Measurements from ENCODE around the gene OR4K5. TPM values are rescaled to one million over a fixed set of nuclear protein-coding genes. Genes with fewer than 3 reads are reported as not detected.

OR4K5 gene, protein sequence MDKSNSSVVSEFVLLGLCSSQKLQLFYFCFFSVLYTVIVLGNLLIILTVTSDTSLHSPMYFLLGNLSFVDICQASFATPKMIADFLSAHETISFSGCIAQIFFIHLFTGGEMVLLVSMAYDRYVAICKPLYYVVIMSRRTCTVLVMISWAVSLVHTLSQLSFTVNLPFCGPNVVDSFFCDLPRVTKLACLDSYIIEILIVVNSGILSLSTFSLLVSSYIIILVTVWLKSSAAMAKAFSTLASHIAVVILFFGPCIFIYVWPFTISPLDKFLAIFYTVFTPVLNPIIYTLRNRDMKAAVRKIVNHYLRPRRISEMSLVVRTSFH
- not detected for total RNA-seq

DNA sequence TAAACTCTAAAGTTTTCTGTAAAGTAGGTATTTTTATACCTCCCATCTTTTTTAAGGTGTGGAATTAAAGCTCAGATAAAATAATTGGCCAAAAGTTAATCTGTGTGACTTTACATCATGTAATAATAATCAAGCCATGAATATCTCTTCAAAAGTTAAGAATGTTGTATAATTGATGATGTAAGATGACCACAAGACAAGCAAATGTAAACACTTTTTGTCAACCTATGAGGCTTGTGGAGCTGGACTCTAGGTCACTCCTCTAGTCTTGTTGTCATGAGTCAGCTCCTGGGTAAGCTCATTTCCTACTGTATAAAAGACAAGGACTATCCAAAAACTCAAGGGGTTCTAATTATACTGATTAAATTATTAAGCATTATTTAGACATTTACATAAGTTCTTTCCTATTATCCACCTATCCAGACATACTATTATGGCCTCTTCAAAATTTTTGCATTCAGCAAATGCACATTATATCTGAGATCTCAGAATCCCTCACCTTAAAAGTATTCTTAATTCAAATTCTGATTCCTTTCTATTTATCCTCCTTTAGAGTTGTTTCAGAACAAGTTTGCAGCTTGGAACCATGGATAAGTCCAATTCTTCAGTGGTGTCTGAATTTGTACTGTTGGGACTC lies at the start of gene OR4K5:
Gene OR4K5 (plus strand): TSS at position 587 of the 637 bp plus-strand sequence. CDS start 0 bp downstream, at position 587.
- Mint-ChIP-seq H3K9me3 (ENCODE audit: low read depth) (no peaks in the 10 kb centered on the region), H3K4me1 (no peaks in the 10 kb centered on the region), H3K4me3 (no peak within 1 kb of the TSS), H3K36me3 (no peaks in the 10 kb centered on the region), H3K27ac (no peak within 1 kb of the TSS), H3K27me3 (no peaks in the 10 kb centered on the region)
- DNase-seq (no peak), ATAC-seq (no peak)
- CTCF ChIA-PET: no interaction called here

DNA sequence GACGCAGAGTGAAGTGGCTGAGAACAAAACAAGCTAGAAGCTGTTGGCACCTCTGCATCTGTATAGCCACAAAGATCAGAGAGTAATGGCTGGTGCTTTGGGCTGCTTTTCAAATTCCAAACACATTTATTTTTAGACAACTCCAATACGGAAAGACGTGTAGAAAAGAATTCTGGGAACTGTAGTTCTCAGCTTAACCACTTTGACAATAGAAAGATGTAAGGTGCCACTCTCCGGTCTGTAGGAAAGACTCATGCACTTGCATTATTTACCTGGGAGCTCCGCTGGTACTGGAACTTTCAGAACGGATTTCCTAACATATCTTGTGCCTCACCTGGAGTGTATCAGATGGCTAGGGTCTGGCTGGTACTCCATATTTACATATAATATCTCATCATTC lies 47.2 kb upstream of the OR4K5 start:
- CTCF ChIA-PET: no interaction called here
- Mint-ChIP-seq H3K9me3 (ENCODE audit: low read depth) (no peaks in the 10 kb centered on the region), H3K4me1 (no peaks in the 10 kb centered on the region), H3K4me3 (no peak overlapping the region), H3K36me3 (no peaks in the 10 kb centered on the region), H3K27ac (no peak overlapping the region), H3K27me3 (no peaks in the 10 kb centered on the region)
- DNase-seq: no peak
- ATAC-seq: no peak

DNA sequence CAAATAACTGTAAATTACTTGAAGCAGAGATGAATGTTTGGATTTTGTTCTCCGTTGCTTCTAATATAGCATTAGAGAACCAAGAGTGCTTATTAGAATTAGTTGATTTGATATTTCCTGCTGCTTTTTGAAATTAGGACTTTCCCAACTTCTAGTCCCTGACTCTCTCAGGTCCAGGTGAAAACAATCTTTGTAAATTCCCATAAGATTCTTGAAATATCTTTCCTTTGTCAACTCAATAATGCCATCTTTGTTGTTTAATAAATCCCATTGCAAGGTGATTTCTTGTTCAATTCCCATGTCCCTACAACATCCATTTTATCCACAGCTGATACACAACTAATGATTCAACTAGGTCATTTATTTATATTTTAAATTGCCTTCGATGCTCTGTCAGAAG lies 45.6 kb upstream of the OR4K5 start, which contains the start of gene OR4K2:
Gene OR4K2 (plus strand): TSS at position 301 of the 400 bp plus-strand sequence. CDS start 1,126 bp downstream, outside the sequence.
- Mint-ChIP-seq H3K27ac (no peak within 1 kb of the TSS), H3K4me3 (no peak within 1 kb of the TSS), H3K27me3 (no peaks in the 10 kb centered on the region), H3K4me1 (no peaks in the 10 kb centered on the region), H3K36me3 (no peaks in the 10 kb centered on the region), H3K9me3 (ENCODE audit: low read depth) (no peaks in the 10 kb centered on the region)
- DNase-seq (no peak), ATAC-seq (no peak)
- CTCF ChIA-PET: no interaction called here

DNA sequence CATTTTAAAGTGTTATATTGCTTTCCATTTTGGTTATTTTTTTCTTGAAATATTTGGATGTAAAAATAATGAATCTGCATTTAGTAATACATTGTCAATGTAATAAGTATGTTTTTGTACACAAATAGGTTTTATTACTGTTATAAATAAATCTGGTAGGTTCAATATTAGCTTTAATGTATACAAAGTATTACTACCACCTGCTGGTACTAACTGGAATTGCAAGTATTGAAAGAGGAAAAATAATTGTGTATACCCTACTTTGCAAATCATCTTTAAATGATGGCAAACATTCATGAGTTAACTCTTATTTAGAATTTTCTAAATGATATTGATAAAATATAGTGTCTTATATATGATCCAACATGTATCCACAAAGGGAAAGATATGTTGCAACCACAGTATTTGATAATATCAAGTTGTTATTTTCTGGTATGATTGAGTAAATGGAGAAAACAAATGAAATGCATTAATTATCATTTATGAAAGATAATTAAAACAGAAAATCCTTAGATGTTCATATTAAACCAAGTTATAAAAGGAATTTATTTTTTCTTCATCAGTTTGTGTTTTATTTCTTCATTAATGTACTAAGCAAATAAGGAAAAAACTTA lies 42.3 kb upstream of the OR4K5 start:
- DNase-seq (no peak), ATAC-seq (no peak)
- CTCF ChIA-PET: no interaction called here
- H3K4me1 Mint-ChIP-seq: no peaks in the 10 kb centered on the region
- H3K27me3 Mint-ChIP-seq: no peaks in the 10 kb centered on the region
- no peaks in the 10 kb centered on the region for H3K36me3 Mint-ChIP-seq
- H3K4me3 Mint-ChIP-seq: no peak overlapping the region
- no peaks in the 10 kb centered on the region for H3K9me3 Mint-ChIP-seq (ENCODE audit: low read depth)
- H3K27ac Mint-ChIP-seq: no peak overlapping the region

DNA sequence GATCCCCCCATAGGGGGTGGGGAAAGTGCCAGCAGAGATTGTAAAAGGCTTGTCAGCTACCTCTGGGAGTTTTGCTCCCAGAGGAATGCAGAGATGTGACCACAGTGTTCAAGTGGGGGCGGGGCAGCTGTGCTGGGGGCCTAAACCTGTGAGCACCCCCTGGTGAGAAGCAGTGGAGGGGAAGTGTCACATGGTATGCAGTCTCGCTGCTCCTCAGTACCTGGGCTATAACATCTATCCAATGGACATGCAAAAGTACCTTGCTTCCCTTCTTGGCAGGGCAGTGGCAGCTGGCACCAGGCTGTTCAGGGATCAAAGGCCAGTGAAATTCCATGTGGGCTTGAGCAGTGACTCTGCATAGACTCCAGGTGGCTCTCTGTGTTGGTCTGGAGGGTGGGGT lies 25.1 kb upstream of the OR4K5 start:
- CTCF ChIA-PET: no interaction called here
- H3K27me3 Mint-ChIP-seq: no peaks in the 10 kb centered on the region

DNA sequence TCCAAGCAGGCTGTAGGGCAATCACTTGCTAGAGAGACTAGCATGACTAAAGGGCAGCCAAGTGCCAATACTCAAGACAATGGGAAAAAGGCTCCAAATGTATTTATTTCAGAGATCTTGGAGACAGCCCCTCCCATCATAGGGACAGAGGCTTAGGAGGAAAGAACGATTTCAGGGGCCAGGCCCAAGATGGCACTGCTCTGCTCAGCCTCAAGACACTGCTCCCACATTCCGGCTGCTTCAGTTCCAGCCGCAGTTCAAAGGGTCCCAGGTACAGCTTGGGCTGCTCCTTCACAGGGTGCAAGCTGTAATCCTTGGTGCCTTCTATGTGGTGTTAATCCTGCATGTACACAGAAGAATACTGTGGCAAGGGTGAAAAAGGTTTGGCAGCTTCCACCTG lies 19.4 kb upstream of the OR4K5 start:
- peaks cover 8% of the 10 kb centered on the region for H3K9me3 Mint-ChIP-seq (ENCODE audit: low read depth)
- no peak overlapping the region for H3K4me3 Mint-ChIP-seq
- no peak overlapping the region for H3K27ac Mint-ChIP-seq
- H3K27me3 Mint-ChIP-seq: no peaks in the 10 kb centered on the region
- ATAC-seq: no peak
- H3K4me1 Mint-ChIP-seq: no peaks in the 10 kb centered on the region
- DNase-seq: no peak
- no peaks in the 10 kb centered on the region for H3K36me3 Mint-ChIP-seq
- CTCF ChIA-PET: no interaction called here

More for the DNA sequence above, 25.1 kb upstream of the OR4K5 start:
- H3K36me3 Mint-ChIP-seq: no peaks in the 10 kb centered on the region
- H3K9me3 Mint-ChIP-seq (ENCODE audit: low read depth): peaks cover 9% of the 10 kb centered on the region
- H3K4me1 Mint-ChIP-seq: no peaks in the 10 kb centered on the region
- ATAC-seq: no peak
- no peak overlapping the region for H3K27ac Mint-ChIP-seq
- DNase-seq: no peak
- H3K4me3 Mint-ChIP-seq: no peak overlapping the region

DNA sequence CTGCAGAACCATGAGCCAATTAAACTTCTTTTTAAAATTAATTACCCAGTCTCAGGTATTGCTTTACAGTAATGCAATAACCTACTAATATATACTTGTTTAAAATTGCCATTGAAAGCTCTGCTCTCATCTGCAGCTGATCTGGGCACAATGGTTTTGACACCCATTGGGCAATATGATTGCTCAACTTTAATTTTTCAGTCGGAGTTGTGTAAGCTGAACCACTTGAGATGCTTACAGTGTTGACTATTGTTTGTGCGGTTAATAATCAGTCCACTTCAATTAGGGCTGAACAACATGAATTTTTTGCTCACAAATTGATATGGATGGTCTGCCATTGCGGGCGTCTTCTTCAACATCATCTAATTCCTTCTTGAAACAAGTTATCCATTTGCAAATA lies 18.0 kb upstream of the OR4K5 start:
- H3K36me3 Mint-ChIP-seq: no peaks in the 10 kb centered on the region
- ATAC-seq (no peak), DNase-seq (no peak)
- no peak overlapping the region for H3K27ac Mint-ChIP-seq
- H3K4me3 Mint-ChIP-seq: no peak overlapping the region
- no peaks in the 10 kb centered on the region for H3K9me3 Mint-ChIP-seq (ENCODE audit: low read depth)
- CTCF ChIA-PET: no interaction called here
- H3K4me1 Mint-ChIP-seq: no peaks in the 10 kb centered on the region
- no peaks in the 10 kb centered on the region for H3K27me3 Mint-ChIP-seq

DNA sequence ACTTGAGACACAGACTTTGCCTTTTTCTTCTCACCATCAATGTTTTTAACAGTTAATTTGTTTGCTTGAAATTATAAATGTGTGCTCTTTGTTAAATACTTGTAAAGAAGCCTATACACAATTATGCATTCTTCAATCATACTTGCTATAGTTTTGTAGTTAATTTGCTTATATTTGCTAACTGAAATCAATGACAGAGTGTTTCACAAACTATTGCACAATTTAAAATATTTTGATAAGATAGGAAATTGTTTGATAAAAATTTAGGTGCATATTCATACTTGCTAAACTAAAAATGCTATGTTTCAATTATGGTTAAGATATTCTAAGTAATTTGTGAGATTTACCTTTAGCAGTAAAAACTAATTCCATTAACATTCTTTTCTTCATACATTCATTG lies 13.7 kb upstream of the OR4K5 start:
- no peak for DNase-seq
- no peaks in the 10 kb centered on the region for H3K9me3 Mint-ChIP-seq (ENCODE audit: low read depth)
- ATAC-seq: no peak
- CTCF ChIA-PET: no interaction called here
- no peak overlapping the region for H3K4me3 Mint-ChIP-seq
- H3K27ac Mint-ChIP-seq: no peak overlapping the region
- H3K36me3 Mint-ChIP-seq: no peaks in the 10 kb centered on the region
- no peaks in the 10 kb centered on the region for H3K27me3 Mint-ChIP-seq
- H3K4me1 Mint-ChIP-seq: no peaks in the 10 kb centered on the region

DNA sequence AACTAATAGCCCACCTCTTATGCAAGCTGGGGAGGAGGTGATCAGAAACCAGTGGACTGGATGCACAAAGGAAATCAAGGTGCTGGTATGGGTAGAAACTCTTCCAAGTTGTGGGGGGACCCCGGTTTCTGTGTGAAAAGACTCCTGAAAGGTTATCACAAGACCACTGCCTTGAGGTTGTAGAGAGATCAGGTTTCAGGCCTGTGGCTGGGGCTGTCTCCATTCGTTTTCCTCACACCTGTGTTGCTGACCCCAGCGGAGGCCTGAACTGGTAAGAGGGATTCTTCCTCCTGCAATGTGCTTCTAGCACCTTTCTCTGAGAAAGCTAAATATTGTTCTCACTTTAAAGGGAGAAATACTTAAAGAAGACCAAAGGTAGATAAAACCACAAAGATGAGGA lies 9.3 kb upstream of the OR4K5 start:
- Mint-ChIP-seq H3K4me1 (no peaks in the 10 kb centered on the region), H3K27ac (no peak overlapping the region), H3K36me3 (no peaks in the 10 kb centered on the region), H3K4me3 (no peak overlapping the region), H3K27me3 (no peaks in the 10 kb centered on the region), H3K9me3 (ENCODE audit: low read depth) (no peaks in the 10 kb centered on the region)
- no peak for DNase-seq
- CTCF ChIA-PET: no interaction called here
- ATAC-seq: no peak

DNA sequence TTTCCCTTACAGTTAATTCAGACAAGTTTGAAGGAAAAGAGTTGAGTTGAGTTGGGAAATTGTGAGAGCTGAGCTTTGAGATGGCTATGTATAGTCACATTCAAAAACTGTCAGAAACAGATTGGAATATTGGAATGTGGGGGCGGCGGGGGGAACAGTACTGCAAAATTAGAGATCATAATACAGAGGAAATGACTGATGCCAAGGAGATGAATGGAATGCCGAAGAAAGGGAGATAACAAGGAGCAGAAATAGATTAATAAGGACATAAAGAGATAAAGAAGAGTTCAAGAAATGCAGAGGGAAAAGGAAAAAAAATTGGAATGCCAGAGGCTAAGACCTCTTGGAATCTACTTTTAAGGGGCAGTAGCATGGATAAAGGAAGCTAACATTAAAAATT lies 3.2 kb upstream of the OR4K5 start:
- Mint-ChIP-seq H3K9me3 (ENCODE audit: low read depth) (no peaks in the 10 kb centered on the region), H3K4me1 (no peaks in the 10 kb centered on the region), H3K4me3 (no peak overlapping the region), H3K36me3 (no peaks in the 10 kb centered on the region), H3K27me3 (no peaks in the 10 kb centered on the region), H3K27ac (no peak overlapping the region)
- CTCF ChIA-PET: no interaction called here
- no peak for ATAC-seq
- no peak for DNase-seq

DNA sequence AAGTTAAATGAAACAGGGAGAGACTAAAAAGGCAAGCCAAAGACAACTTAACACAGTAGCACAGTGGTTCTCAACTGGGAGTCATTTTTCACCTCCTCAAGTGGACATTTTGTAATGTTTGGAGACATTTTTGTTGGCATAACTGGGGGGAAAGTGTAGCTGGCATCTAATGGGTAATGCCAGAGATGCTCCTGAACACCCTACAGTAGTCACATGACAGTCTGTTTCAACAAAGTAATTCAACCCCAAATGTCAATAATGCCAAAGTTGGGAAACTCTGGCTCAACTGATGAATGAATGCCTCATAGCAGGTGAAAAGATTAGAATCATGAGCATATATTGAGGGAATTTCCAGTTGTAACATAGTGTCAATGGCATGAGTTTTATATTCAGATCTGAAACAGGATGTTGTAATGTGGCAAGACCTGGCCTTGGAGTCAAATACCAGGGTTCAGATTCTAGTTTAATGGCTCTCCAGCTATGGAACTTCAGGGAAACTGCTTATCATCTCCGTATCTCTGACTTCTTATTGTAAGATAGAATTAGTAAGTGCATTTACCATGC lies 2.4 kb upstream of the OR4K5 start:
- H3K36me3 Mint-ChIP-seq: no peaks in the 10 kb centered on the region
- H3K27ac Mint-ChIP-seq: no peak overlapping the region
- H3K4me1 Mint-ChIP-seq: no peaks in the 10 kb centered on the region
- CTCF ChIA-PET: no interaction called here
- no peaks in the 10 kb centered on the region for H3K27me3 Mint-ChIP-seq
- H3K4me3 Mint-ChIP-seq: no peak overlapping the region
- DNase-seq (no peak), ATAC-seq (no peak)
- no peaks in the 10 kb centered on the region for H3K9me3 Mint-ChIP-seq (ENCODE audit: low read depth)

DNA sequence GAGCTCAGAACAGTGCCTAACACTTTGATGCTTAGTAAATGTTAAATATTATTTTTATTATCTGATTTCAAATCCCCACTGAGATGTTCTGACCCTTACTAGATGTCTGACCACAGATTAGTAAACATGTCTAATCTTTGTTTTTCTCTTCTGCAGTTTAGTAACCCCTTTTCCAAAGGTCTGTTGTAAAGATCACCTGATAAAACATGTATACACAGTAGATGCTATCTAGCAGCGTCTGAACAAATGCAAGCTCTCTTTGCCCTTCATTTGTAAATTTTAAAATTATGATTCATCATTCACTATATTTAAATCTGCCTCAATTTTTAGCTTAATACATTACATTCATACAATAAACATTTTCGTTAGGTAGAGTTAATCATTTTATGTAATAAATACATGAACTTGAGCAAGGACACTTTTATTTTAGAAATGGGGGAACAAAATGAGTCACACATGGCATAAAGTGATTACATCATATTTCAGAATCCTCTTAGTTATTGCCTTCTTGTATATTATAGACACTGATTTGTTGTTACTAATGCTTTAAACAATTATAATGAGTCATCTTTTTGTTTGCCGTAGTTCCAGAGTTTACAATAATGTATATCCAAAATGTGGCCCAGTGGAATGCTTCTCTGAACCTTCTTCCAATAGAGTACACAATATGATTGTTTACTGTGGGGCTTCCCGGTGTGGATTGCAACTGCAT lies 1.7 kb upstream of the OR4K5 start:
- CTCF ChIA-PET: no interaction called here
- Mint-ChIP-seq H3K4me1 (no peaks in the 10 kb centered on the region), H3K9me3 (ENCODE audit: low read depth) (no peaks in the 10 kb centered on the region), H3K27me3 (no peaks in the 10 kb centered on the region), H3K4me3 (no peak overlapping the region), H3K27ac (no peak overlapping the region), H3K36me3 (no peaks in the 10 kb centered on the region)
- DNase-seq (no peak), ATAC-seq (no peak)

DNA sequence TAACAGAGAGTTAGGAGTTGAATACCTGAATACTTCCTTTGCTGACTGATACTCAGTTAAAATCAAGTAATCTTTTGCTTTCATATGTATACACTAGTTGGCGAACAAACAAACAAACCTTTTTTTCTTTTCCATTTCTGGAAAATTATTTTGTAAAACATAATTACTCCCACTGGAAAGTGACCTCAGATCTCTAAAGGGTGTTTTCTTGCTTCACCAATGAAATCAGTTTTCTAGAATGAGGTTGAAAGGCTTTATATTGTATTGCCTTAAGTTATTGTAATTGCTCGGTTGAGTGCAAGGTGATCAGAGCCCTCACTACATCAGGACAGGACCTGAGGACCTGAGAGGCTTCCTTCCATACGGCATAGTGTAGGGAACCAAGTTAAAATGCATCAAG lies 10.2 kb downstream of the OR4K5 start, which contains the start of gene OR4K1:
Gene OR4K1 (plus strand): TSS at position 301 of the 400 bp plus-strand sequence. CDS start 4,750 bp downstream, outside the sequence.
- ATAC-seq (no peak), DNase-seq (no peak)
- Mint-ChIP-seq H3K27me3 (no peaks in the 10 kb centered on the region), H3K4me1 (no peaks in the 10 kb centered on the region), H3K9me3 (ENCODE audit: low read depth) (no peaks in the 10 kb centered on the region), H3K36me3 (no peaks in the 10 kb centered on the region), H3K27ac (no peak within 1 kb of the TSS), H3K4me3 (no peak within 1 kb of the TSS)
- CTCF ChIA-PET: no interaction called here

Data from activated CD8-positive, alpha-beta memory T cell treated with anti-CD3 and anti-CD28 coated beads, Interleukin-2, amount 10 ng/mL, durations not matched to agents 7 days and 5 days (primary cell).